ENCODE results near the gene BAX. TPM values are rescaled to one million over a fixed set of nuclear protein-coding genes. Genes with fewer than 3 reads are reported as not detected.
"Not testable (repeated sequence)": the region's sequence is repeated elsewhere in the genome, so short reads cannot be mapped to it uniquely, and the experiment has no call there.

BAX gene
- total and polyA plus RNA-seq, 2 of the 13 experiments (the other 11 are each of a cell fraction or from before 2014, with no cell fraction given), result 139 to 176 TPM

GRCh38 chr19:48918801-48919247 lies 35.9 kb upstream of the BAX start (continued):
- TF ChIP-seq RERE (CRISPR knock-in tag; IDR thresholded peaks at IDR 0.05; ENCODE audit: low read depth) (no peak), SETDB1 (CRISPR knock-in tag; IDR thresholded peaks at IDR 0.05; ENCODE audit: borderline replicate concordance) (no peak), FOXP1 (IDR thresholded peaks at IDR 0.05) (no peak), FOXP1 (CRISPR knock-in tag; IDR thresholded peaks at IDR 0.05) (no peak), ZFAT (CRISPR knock-in tag; conservative IDR thresholded peaks at IDR 0.05) (no peak), KLF15 (CRISPR knock-in tag; IDR thresholded peaks at IDR 0.05; ENCODE audit: borderline replicate concordance) (no peak), ZSCAN31 (CRISPR knock-in tag; IDR thresholded peaks at IDR 0.05; ENCODE audit: low read depth) (no peak), ZNF576 (CRISPR knock-in tag; IDR thresholded peaks at IDR 0.05) (no peak), POLR2G (IDR thresholded peaks at IDR 0.05; ENCODE audit: low read depth, low read length) (no peak), HCFC1 (IDR thresholded peaks at IDR 0.05; ENCODE audit: low read depth, low read length) (peak; percentile 76), ZNF20 (CRISPR knock-in tag; IDR thresholded peaks at IDR 0.05) (no peak)

GRCh38 chr19:48919271-48919670 lies 35.4 kb upstream of the BAX start:
- H3K9me3 ChIP-seq (ENCODE audit: low read length); H3K4me2 ChIP-seq (ENCODE audit: low read depth, low read length); H3K27me3 ChIP-seq (ENCODE audit: control insufficient read depth in 1 of 2, insufficient read depth in 2 of 2, low read length in 2 of 2); ATAC-seq; in situ Hi-C loops (cut with HindIII; ENCODE audit: extremely low pct_ligation_motif_present, low pct_unique_long_range_greater_than_20kb); H3K4me3 ChIP-seq (replicated peaks in 1 of 3; ENCODE audit: insufficient read depth in 1 of 3, low read depth in 2 of 3, low read length in 3 of 3); H2AFZ ChIP-seq (ENCODE audit: low read length); CTCF ChIA-PET (ENCODE audit: low intra/inter-chr PET ratio, low total read pairs); DNase-seq (ENCODE audit: low spot score); H3K9ac ChIP-seq (ENCODE audit: insufficient read depth, low read depth, low read length); BruUV-seq (replicated peaks); H3K4me1 ChIP-seq (ENCODE audit: insufficient read depth, low read length); H3K79me2 ChIP-seq (ENCODE audit: insufficient read depth, low read length); H3K27ac ChIP-seq (ENCODE audit: extremely low read length, insufficient read depth, low read length); H4K20me1 ChIP-seq (ENCODE audit: insufficient read depth, low read length); FAIRE-seq; intact Hi-C loops (cut with micrococcal nuclease; ENCODE audit: unreplicated experiment): not testable (repeated sequence)
- peaks cover 7 to 35% of the 10 kb centered on the region in 2 experiments; a peak in 4 of 5 replicates for H3K36me3 ChIP-seq (replicated peaks in 1 of 2; ENCODE audit: control insufficient read depth in 1 of 2, insufficient read depth in 2 of 2, low read length in 2 of 2)
- POLR2A ChIA-PET, result interaction anchor here (0.6 to 0.9 kb wide), 4 partner anchors 45 to 112 kb away, joined by 3 to 4 read pairs (median 4); no protein-coding TSS in a partner anchor
- 96% methylated on average over 7 of the region's 8 CpGs for WGBS (ENCODE audit: low lambda C conversion rate)
